Panc1 (cell line): ENCODE data around the gene GRIK4. TPM values are rescaled to one million over a fixed set of nuclear protein-coding genes. Genes with fewer than 3 reads are reported as not detected.

Experiments
- ATAC-seq: fragments of 200-7000 bp; cut with Tn5 transposase; 2 replicates; pipeline ENCODE4 v1.9.1; 2020; ENCODE audit warnings: mild to moderate bottlenecking, moderate library complexity
- BruUV-seq: library from RNA; stranded (reverse); fragments of 400-500 nt; replicated peaks from 2 replicates; lab custom pipeline; 2021; lab: Mats Ljungman, UMichigan
- CTCF ChIA-PET: fragments of 300-600 bp; sonication (Branson Sonifier 250); formaldehyde crosslinking; loops from one replicate; lab custom pipeline; 2022; ENCODE audit warnings: antibody characterized with exemption; lab: Charles Lee
- POLR2A ChIA-PET: fragments of 300-600 bp; sonication (Branson Sonifier 250); formaldehyde crosslinking; loops from one replicate; lab custom pipeline; 2022; ENCODE audit warnings: antibody characterized with exemption; lab: Charles Lee
- DNase-seq: peaks from one replicate; pipeline ENCODE4 v3.0.0-alpha.2; 2010; ENCODE audit warnings: low read depth, low spot score
- H3K27ac ChIP-seq: 2 replicates; pipeline ENCODE4 v1.5.1; 2011; ENCODE audit warnings: mild to moderate bottlenecking, low read length, inconsistent platforms
- H3K27me3 ChIP-seq: fragments of 200-500 bp; sonication (Bioruptor generic); 2 replicates; pipeline ENCODE4 v1.6.0; 2014; ENCODE audit warnings: low read length, inconsistent platforms; ENCODE audit not compliant: control insufficient read depth, insufficient read depth
- H3K36me3 ChIP-seq: fragments of 200-500 bp; sonication (Bioruptor generic); 2 replicates; pipeline ENCODE4 v1.5.1; 2014; ENCODE audit warnings: inconsistent platforms, mild to moderate bottlenecking, low read length, moderate library complexity; ENCODE audit not compliant: control insufficient read depth, insufficient read depth
- H3K4me1 ChIP-seq: 2 replicates; pipeline ENCODE4 v1.5.1; 2011; ENCODE audit warnings: inconsistent platforms, mild to moderate bottlenecking, low read length, moderate library complexity; ENCODE audit not compliant: control insufficient read depth, insufficient read depth
- H3K4me3 ChIP-seq, 2 experiments: 2 replicates each; pipeline ENCODE4 v1.5.1; 2011 to 2012; ENCODE audit warnings: low read depth in 2 of 2, low read length in 2 of 2, mild to moderate bottlenecking in 2 of 2, inconsistent platforms in 1 of 2, moderate library complexity in 1 of 2
- H3K9me3 ChIP-seq: fragments of 200-500 bp; sonication (Bioruptor generic); 2 replicates; pipeline ENCODE4 v1.5.1; 2014; ENCODE audit warnings: low read depth, mild to moderate bottlenecking, inconsistent platforms, low read length, moderate library complexity; ENCODE audit not compliant: control insufficient read depth, insufficient read depth
- CTCF ChIP-seq: fragments of 450-650 bp; IDR thresholded peaks from 2 replicates; pipeline ENCODE4 v1.5.1; 2017; ENCODE audit warnings: mild to moderate bottlenecking
- POLR2AphosphoS5 ChIP-seq: IDR thresholded peaks from 2 replicates; pipeline ENCODE4 v1.6.1; 2012; ENCODE audit warnings: mild to moderate bottlenecking, low read depth, low read length, moderate library complexity
- REST ChIP-seq, 2 experiments: IDR thresholded peaks; 2 replicates each; pipeline ENCODE4 v1.6.1; 2011 to 2012; ENCODE audit warnings: low read depth in 2 of 2, control low read depth in 1 of 2, low read length in 1 of 2, mild to moderate bottlenecking in 1 of 2, moderate library complexity in 1 of 2; ENCODE audit not compliant: insufficient read depth in 1 of 2
- SIN3A ChIP-seq: IDR thresholded peaks from 2 replicates; pipeline ENCODE4 v1.6.1; 2012; ENCODE audit warnings: low read depth, mild to moderate bottlenecking, low read length, moderate library complexity, borderline replicate concordance; ENCODE audit not compliant: insufficient read depth
- TCF7L2 ChIP-seq: IDR thresholded peaks from 2 replicates; pipeline ENCODE4 v1.6.1; 2011; ENCODE audit warnings: mild to moderate bottlenecking, low read depth, low read length, inconsistent platforms
- in situ Hi-C: cut with HindIII; loops from 2 replicates; pipeline ENCODE4 v1.10.0; 2016; ENCODE audit warnings: low sequenced_read_pairs, low pct_unique_long_range_greater_than_20kb
- intact Hi-C: fragments of 100-400 bp; cut with micrococcal nuclease; formaldehyde crosslinking; loops from one replicate; pipeline ENCODE4 v1.10.0; 2022; ENCODE audit not compliant: unreplicated experiment
- total RNA-seq: library from RNA; stranded (reverse); gene quantifications from one replicate; pipeline ENCODE4 v1.2.1, GENCODE V29; 2021; ENCODE audit not compliant: unreplicated experiment

Gene GRIK4
- total RNA-seq, 1 experiment from 2014 or later = 0.62 TPM

GRCh38 chr11:120512739-120513435, 1.3 kb downstream of the GRIK4 start:
- Histone ChIP-seq H3K36me3 (no peaks in the 10 kb centered on the region), H3K4me3 (no peak overlapping the region), H3K27me3 (peaks cover 3% of the 10 kb centered on the region), H3K9me3 (no peaks in the 10 kb centered on the region), H3K4me1 (peaks cover 3% of the 10 kb centered on the region), H3K27ac (no peak overlapping the region)
- DNase-seq (no peak), ATAC-seq (no peak)
- ChIA-PET POLR2A (no interaction called here), CTCF (interaction anchor here (0.5 to 1.6 kb wide), 6 partner anchors 9 to 432 kb away, joined by 3 to 7 read pairs (median 4); no protein-coding TSS in a partner anchor)
- TF ChIP-seq CTCF = no peak
- TF ChIP-seq POLR2AphosphoS5 = no peak
- no peak for TF ChIP-seq REST (IDR thresholded peaks at IDR 0.05; ENCODE audit: insufficient read depth in 1 of 2, low read depth in 2 of 2, low read length in 1 of 2)
- TF ChIP-seq SIN3A = no peak
- TF ChIP-seq TCF7L2 = no peak
- intact Hi-C loops = loop anchor here (5.0 to 10.0 kb wide), 2 partner anchors 419 to 602 kb away; no protein-coding TSS in a partner anchor
- no TSS peak for BruUV-seq
- in situ Hi-C loops = no loop called here

DNA sequence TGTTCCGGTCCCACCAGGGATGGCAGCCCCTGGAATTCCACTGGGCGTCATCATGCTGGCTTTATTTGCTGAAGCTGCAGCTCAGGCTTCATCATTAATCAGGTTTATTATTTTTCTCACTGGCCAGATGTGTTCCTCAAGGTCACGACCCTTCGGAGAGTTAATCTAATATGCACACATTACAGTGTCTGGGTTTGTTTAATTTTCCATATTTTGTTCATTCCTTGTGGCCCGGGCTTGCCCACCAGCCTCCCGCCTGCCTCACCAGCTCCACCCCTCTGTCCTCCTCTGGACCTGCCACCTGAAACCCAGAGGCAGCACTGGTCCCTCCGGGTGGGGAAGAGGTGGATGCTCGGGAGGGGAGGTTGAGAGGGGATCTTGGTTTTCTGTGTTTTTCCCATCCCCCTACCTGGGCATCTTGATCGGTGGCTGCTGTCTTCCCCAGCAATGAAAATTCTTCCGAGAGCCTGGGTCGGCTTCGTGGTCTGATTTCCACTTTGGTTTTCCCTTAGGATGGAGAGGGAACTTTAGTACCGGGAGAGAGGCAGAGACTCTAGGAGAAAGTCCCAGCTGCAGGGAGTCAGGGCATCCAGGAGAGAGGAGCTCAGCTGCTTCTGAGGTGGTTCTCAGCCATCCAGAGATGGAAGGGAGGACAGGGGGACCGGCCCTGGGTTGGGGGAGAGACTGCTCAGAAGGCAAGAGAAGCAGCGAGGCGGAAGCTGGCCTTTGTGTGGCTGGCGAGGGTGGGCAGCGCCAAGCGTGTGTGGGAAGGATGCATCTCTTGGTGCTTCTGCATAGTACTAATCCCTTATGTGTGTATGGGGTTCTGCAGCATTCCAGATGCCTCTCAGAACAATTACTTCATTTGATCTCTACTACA, 2.1 kb downstream of the GRIK4 start:
- no TSS peak for BruUV-seq
- DNase-seq = no peak
- no peak for ATAC-seq
- no peak overlapping the region for H3K4me3 ChIP-seq
- TF ChIP-seq REST (IDR thresholded peaks at IDR 0.05; ENCODE audit: insufficient read depth in 1 of 2, low read depth in 2 of 2, low read length in 1 of 2) (no peak), POLR2AphosphoS5 (no peak), CTCF (no peak), SIN3A (no peak), TCF7L2 (no peak)
- no peak overlapping the region for H3K27ac ChIP-seq
- ChIA-PET CTCF (interaction anchor here (0.7 to 1.6 kb wide), 5 partner anchors 8 to 414 kb away, joined by 3 to 5 read pairs (median 4); no protein-coding TSS in a partner anchor), POLR2A (interaction anchor here (0.7 kb wide), 1 partner anchor 719 kb away, joined by 3 read pairs; no protein-coding TSS in a partner anchor)
- H3K27me3 ChIP-seq = no peaks in the 10 kb centered on the region; the same call in 1 of the 2 replicates
- intact Hi-C loops (loop anchor here (5.0 to 10.0 kb wide), 2 partner anchors 419 to 601 kb away; no protein-coding TSS in a partner anchor), in situ Hi-C loops (no loop called here)
- no peaks in the 10 kb centered on the region for H3K36me3 ChIP-seq
- H3K4me1 ChIP-seq = peaks cover 3% of the 10 kb centered on the region
- no peaks in the 10 kb centered on the region for H3K9me3 ChIP-seq
